H1 (cell line): ENCODE data around the gene QRICH2. TPM values are rescaled to one million over a fixed set of nuclear protein-coding genes. Genes with fewer than 3 reads are reported as not detected.

Experiments
- ATF3 ChIP-seq: IDR thresholded peaks from 2 replicates; pipeline ENCODE4 v1.6.1; 2011; ENCODE audit warnings: low read depth, mild to moderate bottlenecking, low read length; ENCODE audit not compliant: insufficient read depth
- BACH1 ChIP-seq: IDR thresholded peaks from 2 replicates; pipeline ENCODE4 v1.6.1; 2012; ENCODE audit warnings: low read length, improper control_type of control experiment
- BRCA1 ChIP-seq: IDR thresholded peaks from 2 replicates; pipeline ENCODE4 v1.6.1; 2012; ENCODE audit warnings: low read depth, low read length, improper control_type of control experiment
- CEBPB ChIP-seq: IDR thresholded peaks from 2 replicates; pipeline ENCODE4 v1.6.1; 2012; ENCODE audit warnings: low read depth, low read length
- CHD1 ChIP-seq: IDR thresholded peaks from 2 replicates; pipeline ENCODE4 v1.6.1; 2012; ENCODE audit warnings: low read depth, low read length, improper control_type of control experiment
- CHD2 ChIP-seq: IDR thresholded peaks from 2 replicates; pipeline ENCODE4 v1.6.1; 2012; ENCODE audit warnings: low read length, improper control_type of control experiment
- CTCF ChIP-seq, 3 experiments: IDR thresholded peaks; 1 replicate in 2 of 3; 2 replicates in 1 of 3; pipeline versions ENCODE4 v1.5.1 to v1.6.1; 2011; ENCODE audit warnings: low read length in 3 of 3, mild to moderate bottlenecking in 3 of 3, inconsistent platforms in 2 of 3, low read depth in 1 of 3, moderate library complexity in 1 of 3; ENCODE audit not compliant: insufficient read depth in 1 of 3; ENCODE audit errors: control extremely low read depth in 1 of 3
- EZH2 ChIP-seq: fragments of 200-600 bp; sonication (generic); IDR thresholded peaks from 2 replicates; pipeline ENCODE4 v1.7.1; 2012; ENCODE audit warnings: low read depth, mild to moderate bottlenecking, moderate library complexity, low read length, inconsistent platforms; ENCODE audit not compliant: severe bottlenecking
- GABPA ChIP-seq: IDR thresholded peaks from 2 replicates; pipeline ENCODE4 v1.6.1; 2011; ENCODE audit warnings: mild to moderate bottlenecking, low read length, moderate library complexity, borderline replicate concordance; ENCODE audit not compliant: insufficient read depth
- GTF2F1 ChIP-seq: IDR thresholded peaks from 2 replicates; pipeline ENCODE4 v1.6.1; 2012; ENCODE audit warnings: low read depth, low read length, improper control_type of control experiment, borderline replicate concordance
- KDM4A ChIP-seq: IDR thresholded peaks from one replicate; pipeline ENCODE4 v1.7.1; 2012; ENCODE audit warnings: low read depth, mild to moderate bottlenecking, moderate library complexity, low read length, inconsistent platforms; ENCODE audit not compliant: severe bottlenecking
- KDM5A ChIP-seq: fragments of 200-600 bp; IDR thresholded peaks from 2 replicates; pipeline ENCODE4 v1.7.1; 2012; ENCODE audit warnings: mild to moderate bottlenecking, low read length, inconsistent platforms, mixed read lengths
- MAFK ChIP-seq: IDR thresholded peaks from 2 replicates; pipeline ENCODE4 v1.6.1; 2012; ENCODE audit warnings: low read depth, mild to moderate bottlenecking, improper control_type of control experiment, low read length
- NANOG ChIP-seq: IDR thresholded peaks from 2 replicates; pipeline ENCODE4 v1.6.1; 2011; ENCODE audit warnings: low read length, low read depth, mild to moderate bottlenecking, inconsistent platforms; ENCODE audit not compliant: insufficient read depth, poor library complexity, severe bottlenecking
- PHF8 ChIP-seq: fragments of 200-600 bp; sonication (generic); conservative IDR thresholded peaks from 2 replicates; pipeline ENCODE4 v1.7.1; 2012; ENCODE audit warnings: low read depth, mild to moderate bottlenecking, inconsistent platforms, low read length, moderate library complexity
- POLR2AphosphoS5 ChIP-seq: IDR thresholded peaks from 2 replicates; pipeline ENCODE4 v1.6.1; 2011; ENCODE audit warnings: low read depth, low read length
- SIRT6 ChIP-seq: IDR thresholded peaks from one replicate; pipeline ENCODE4 v1.7.1; 2012; ENCODE audit warnings: low read length, inconsistent platforms
- SIX5 ChIP-seq: IDR thresholded peaks from 2 replicates; pipeline ENCODE4 v1.6.1; 2011; ENCODE audit warnings: mild to moderate bottlenecking, low read depth, low read length
- SP4 ChIP-seq: IDR thresholded peaks from 2 replicates; pipeline ENCODE4 v1.6.1; 2012; ENCODE audit warnings: low read length, inconsistent platforms
- TAF1 ChIP-seq: IDR thresholded peaks from 2 replicates; pipeline ENCODE4 v1.6.1; 2011; ENCODE audit warnings: mild to moderate bottlenecking, low read depth, low read length
- TEAD4 ChIP-seq: IDR thresholded peaks from 2 replicates; pipeline ENCODE4 v1.6.1; 2012; ENCODE audit warnings: low read depth, low read length, inconsistent platforms, mixed read lengths
- YY1 ChIP-seq: IDR thresholded peaks from 2 replicates; pipeline ENCODE4 v1.6.1; 2011; ENCODE audit warnings: low read depth, mild to moderate bottlenecking, low read length
- ZNF274 ChIP-seq: IDR thresholded peaks from 2 replicates; pipeline ENCODE4 v1.7.0; 2012; ENCODE audit warnings: low read length, borderline replicate concordance; ENCODE audit errors: extremely low read depth
- polyA plus RNA-seq, 7 experiments: library from polyadenylated mRNA; depleted of rRNA in 3 of 7; stranded (reverse) in 5 of 7; unstranded in 2 of 7; fragments of >200 nt in 5 of 7; fragments of 200-250 nt in 2 of 7; gene quantifications; 1 replicate in 5 of 7; 2 replicates in 1 of 7; 4 replicates in 1 of 7; pipeline versions ENCODE4 v1.2.1 to v1.2.3, GENCODE V29; 2011 to 2013; ENCODE audit warnings: missing spikeins in 2 of 7, mixed read lengths in 2 of 7
- total RNA-seq: library from RNA; stranded (reverse); fragmentation: NEBNext Ultra II Directional; extraction: Animal tissue kit (Norgen Biotek cat#: 25700); gene quantifications from 2 replicates; pipeline ENCODE4 v1.2.1, GENCODE V29; 2021

The QRICH2 gene
- total and polyA plus RNA-seq, 2 of the 8 experiments (the other 6 are each of a cell fraction or from before 2014, with no cell fraction given): 2.8 to 3.8 TPM

GRCh38 chr17:76278952-76279741 lies 28.9 kb downstream of the QRICH2 start (continued):
- peak; percentile 84 to 97 (median 94) for TF ChIP-seq CTCF (IDR thresholded peaks at IDR 0.05; ENCODE audit: control extremely low read depth in 1 of 3, insufficient read depth in 1 of 3, low read depth in 1 of 3, low read length in 3 of 3)
- no peak for TF ChIP-seq BRCA1
- TF ChIP-seq SP4: no peak
- TF ChIP-seq KDM4A: no peak
- TF ChIP-seq ATF3: no peak
- TF ChIP-seq NANOG: no peak
- no peak for TF ChIP-seq ZNF274
- TF ChIP-seq CHD2: no peak
- no peak for TF ChIP-seq SIRT6
- no peak for TF ChIP-seq EZH2
- no peak for TF ChIP-seq CHD1
- TF ChIP-seq PHF8: no peak
- no peak for TF ChIP-seq MAFK
- no peak for TF ChIP-seq YY1
- TF ChIP-seq GTF2F1: no peak
- no peak for TF ChIP-seq CEBPB
- TF ChIP-seq KDM5A: no peak
- no peak for TF ChIP-seq BACH1
- TF ChIP-seq TAF1: no peak
- TF ChIP-seq TEAD4: peak; percentile 92
- TF ChIP-seq SIX5: no peak
- TF ChIP-seq GABPA: 0 out of 2 replicates have a peak, but pooled peaks have one; percentile 50
- no peak for TF ChIP-seq POLR2AphosphoS5
